Stimulated activated CD4-positive, alpha-beta T cell treated with anti-CD3 and anti-CD28 coated beads, Interleukin-12 subunit alpha, Interleukin-12 subunit beta, amount 100 ng/mL, for 4 hours (primary cell): ENCODE results near the gene MICB.

ENCODE experiments used
- DNase-seq: peaks from one replicate; pipeline ENCODE4 v3.0.0-alpha.2; 2020

The MICB gene

DNA sequence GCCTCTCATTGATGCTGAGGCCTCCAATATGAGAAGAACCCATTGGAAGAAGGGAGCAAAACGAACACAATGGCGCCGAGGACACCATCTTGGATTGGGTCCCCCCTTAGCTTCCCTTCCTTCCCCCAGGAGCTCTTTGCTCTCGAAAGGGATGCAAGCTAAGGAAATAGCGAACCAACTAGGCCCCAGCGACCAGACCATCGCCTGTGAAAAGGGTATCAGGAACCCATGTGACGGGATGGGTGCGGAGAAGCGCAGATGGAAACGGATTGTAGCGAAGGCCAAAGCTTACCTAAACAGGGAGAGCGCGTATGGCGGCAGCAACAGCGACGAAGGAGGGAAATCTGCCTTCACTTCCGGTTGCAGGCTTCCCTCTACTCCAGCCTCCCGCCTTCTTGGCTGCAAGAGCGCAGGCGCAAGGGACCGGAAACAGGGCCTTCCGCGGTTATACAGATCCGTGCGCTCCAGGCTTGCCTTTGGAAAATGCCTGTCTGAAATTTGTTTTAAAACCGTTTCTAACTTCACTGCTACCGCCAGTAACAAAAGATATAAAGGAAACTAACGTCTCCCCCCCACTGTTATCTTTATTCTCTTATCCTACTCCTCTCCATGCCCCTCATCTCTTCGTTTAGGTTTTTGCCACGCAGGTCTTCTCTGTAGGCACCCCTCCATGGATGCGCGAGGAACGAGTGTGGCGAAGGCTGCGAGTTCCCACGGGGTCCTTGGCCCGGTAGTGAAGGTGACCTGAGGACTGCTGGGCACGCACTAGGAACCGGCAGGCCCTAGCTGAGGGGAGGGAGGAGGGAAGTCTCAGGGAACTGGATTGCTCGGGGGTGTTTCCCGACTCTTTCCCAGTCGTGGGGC, 43.9 kb downstream of the MICB start, which contains the start of gene DDX39B:
TSS of gene DDX39B (minus strand) at position 346 of the 864 bp plus-strand sequence. CDS start 1,471 bp downstream, outside the sequence.
- DNase-seq = peak; percentile 89

DNA sequence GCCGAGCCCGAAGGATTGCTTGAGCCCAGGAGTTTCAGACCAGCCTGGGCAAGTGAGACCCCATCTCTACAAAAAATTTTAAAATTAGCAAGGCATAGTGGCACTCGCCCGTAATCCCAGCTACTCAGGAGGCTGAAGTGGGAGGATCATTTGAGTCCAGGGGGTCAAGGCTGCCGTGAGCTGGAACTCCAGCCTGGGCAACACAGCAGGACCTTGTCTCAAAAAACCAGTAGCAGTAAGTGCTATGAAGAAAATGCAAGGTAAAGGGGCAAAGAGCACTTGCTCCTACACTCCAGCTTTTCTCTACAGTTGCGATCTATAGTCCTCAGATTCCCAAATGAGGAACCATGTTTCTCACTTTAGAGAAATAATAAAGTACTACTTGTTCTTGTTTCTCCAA, 45.7 kb downstream of the MICB start:
- no peak for DNase-seq

DNA sequence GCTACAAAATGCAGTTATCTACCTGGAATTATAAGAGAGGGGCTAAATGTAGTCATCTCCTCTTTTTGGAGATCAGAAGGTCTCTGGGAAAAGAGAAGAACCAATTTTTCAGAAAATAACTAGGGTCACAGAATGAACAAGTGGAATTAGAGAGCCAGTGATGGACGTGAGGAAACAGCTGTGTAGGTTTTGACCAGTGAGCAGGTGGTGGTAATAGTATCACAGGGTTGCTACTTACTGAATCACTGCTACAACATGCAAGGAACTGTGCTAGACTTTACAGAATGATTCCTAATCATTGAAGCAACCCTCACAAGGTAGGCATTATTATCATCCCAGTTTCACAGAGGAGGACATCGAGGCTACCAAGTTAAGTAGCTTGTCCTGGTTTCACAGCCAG, 46.7 kb downstream of the MICB start:
- DNase-seq = no peak

DNA sequence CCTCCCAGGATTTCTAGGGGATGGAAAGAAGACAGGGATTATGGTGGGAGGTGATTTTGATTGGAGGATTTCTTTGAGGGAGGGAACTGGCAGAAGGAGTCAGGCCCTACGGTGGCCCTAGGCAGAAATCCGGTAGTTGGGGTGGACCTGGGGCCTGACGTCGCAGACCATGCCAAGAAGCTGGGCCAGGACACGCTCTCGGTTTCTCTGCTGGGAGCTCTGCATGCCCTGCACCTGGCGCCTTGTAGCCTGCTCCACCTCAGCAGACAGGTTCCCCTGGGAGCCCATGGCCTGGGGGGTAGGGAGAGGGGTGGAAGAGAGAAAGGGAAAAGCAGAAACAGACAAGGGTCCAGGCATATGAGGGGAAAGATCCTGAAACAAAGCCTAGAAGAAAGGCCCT, 47.3 kb downstream of the MICB start:
- no peak for DNase-seq

DNA sequence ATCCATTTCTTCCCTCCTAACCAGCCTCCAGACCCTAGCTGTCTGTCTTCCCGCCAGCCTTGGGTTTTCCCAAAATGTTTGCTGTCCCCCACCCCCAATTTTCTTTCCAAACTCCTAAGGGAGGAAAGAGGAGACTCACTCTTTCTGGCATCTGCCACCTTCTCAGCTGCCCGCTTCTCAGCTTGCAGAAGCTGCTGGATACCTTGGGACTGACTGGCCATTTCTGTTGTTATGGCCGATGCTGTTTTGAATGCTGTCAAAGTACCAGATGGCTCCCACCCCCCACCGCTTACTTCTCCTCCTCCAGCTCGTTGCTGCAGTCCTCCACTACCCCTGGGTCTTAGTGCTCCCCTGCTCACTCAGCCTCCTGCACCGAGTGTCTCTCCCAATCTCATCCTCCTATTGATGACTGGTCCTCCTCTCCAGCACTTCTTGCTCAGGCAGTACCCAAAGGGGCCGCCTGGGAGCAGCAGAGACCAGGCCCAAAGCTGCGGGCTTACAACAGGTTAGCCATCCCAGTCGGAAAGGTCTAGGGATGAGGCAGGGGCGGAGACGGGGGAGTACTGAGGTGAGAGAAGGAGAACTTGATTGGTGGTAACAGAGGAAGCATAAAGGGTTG, 48.5 kb downstream of the MICB start, which contains the start of gene ATP6V1G2:
TSS of gene ATP6V1G2 (minus strand) at position 270 of the 619 bp plus-strand sequence. CDS start at position 221, 49 bp downstream.
- DNase-seq = peak; percentile 81

DNA sequence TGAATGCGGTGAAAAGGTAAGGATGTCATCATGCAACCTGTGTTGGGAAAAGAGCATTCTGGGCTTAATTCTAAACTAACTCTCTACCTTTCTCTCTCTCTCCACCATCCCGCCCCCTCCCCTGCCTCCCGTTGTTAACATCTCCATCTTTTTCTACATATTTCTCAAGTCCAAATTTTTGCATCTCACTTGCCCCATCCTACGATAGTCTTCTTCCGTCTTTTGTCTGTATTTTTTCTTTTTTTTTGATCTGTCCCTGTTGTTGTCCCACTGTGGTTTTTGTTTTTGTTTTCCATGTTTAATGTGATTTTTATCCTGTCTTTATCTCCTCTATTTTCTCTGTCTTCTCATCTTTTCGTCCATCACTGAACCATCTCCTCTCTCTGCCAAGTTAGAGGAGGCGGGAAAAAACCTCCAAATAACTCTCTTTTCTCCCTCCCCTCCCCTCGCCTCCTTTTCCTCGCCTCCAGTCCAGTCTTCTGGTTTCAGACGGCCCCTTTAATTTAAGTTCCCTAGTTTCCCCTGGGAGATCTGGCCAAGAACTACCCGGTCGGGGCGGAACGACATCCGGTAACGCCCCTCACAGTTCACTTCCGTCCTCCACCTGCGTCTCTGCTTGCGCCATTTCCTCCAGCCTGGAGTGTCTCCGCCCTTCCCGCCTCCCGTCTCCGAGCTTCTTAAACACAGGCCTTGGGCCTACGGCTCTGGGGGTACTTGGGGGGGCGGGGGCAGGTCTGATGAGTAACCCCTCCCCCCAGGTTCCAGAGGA, 49.2 kb downstream of the MICB start, which contains the start of gene NFKBIL1:
TSS of gene NFKBIL1 (plus strand) at position 651 of the 769 bp plus-strand sequence. CDS start at position 738, 87 bp downstream.
- DNase-seq = peak; percentile 86

DNA sequence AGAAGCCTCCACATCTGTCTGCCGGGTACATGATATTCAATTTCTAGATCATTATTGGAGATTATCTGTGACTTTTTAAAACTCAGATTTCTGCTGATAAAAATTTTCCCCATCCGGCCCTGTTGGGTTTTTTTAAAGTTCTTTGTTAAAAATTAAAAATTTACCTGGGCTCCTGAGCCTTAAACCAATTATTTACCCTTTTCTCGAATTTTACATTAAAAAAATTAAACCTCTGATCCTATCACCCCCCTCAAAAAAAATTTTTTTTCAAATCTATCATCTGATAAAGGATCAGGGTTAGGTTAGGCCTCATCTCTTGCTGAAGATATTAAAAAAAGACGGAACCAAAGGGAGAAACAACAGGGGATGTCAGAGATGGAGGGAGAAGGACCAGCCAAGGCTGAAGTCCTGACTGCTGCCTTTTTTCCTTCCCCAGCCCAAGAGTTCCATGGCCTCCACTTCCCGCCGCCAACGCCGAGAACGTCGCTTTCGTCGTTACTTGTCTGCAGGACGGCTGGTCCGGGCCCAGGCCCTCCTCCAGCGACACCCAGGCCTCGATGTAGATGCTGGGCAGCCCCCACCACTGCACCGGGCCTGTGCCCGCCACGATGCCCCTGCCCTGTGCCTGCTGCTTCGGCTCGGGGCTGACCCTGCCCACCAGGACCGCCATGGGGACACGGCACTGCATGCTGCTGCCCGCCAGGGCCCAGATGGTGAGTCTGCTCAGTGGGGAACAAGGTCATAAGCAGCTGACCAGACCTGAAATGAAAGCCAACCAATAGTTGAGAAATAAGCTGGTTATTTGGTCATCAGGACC, 50.0 kb downstream of the MICB start:
- DNase-seq = no peak

DNA sequence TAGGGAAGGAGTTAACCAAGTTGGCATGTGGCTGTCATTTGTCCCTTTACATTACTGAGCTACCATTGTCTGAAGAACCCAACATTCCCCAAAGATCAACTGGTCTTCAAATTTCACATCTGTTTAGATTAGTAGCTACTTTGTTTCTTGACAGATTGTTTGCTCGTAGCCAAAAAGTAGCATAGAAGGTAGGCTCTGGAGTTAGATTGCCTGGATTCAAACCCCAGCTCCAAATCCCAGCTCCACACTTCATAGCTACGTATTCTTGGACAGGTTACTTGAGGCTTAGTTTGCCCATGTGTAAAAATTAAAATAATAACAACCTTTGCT, 50.6 kb downstream of the MICB start:
- no peak for DNase-seq

DNA sequence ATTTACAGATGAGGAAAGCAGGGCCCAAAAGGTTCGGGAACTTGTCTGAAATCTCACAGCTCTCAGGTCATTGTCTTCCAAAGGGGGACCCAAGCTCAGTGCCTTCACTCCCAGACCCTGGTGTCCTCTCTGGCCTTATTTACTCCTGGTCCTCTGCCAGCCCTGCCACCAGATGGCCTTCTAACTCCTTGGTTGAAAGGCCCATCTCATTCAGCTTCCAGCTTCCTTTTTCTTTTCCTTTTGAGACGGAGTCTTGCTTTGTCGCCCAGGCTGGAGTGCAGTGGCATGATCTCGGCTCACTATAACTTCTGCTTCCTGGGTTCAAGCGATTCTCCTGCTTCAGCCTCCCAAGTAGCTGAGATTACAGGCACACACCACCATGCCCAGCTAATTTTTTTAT, 53.4 kb downstream of the MICB start:
- DNase-seq = peak; percentile 59

DNA sequence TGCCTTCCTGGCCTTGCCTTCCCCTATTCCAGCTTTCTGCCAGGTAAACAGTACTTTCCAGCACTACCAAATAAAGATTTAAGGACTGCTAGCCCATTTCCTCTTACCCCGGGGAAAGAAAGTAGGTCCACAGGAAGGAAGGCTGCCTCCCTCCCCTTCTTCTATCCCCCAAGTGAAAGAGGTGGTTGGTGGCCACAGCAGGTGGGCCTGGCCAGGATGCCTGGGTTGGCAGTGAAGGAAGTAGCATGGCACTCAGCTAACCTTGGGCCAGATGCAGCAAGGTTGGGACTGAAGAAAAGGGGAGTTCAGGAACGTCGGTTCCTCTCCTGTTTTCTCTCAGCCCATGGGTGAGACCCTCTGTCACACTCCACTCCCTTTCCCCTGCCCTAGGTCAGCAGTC, 58.4 kb downstream of the MICB start:
- DNase-seq = no peak

DNA sequence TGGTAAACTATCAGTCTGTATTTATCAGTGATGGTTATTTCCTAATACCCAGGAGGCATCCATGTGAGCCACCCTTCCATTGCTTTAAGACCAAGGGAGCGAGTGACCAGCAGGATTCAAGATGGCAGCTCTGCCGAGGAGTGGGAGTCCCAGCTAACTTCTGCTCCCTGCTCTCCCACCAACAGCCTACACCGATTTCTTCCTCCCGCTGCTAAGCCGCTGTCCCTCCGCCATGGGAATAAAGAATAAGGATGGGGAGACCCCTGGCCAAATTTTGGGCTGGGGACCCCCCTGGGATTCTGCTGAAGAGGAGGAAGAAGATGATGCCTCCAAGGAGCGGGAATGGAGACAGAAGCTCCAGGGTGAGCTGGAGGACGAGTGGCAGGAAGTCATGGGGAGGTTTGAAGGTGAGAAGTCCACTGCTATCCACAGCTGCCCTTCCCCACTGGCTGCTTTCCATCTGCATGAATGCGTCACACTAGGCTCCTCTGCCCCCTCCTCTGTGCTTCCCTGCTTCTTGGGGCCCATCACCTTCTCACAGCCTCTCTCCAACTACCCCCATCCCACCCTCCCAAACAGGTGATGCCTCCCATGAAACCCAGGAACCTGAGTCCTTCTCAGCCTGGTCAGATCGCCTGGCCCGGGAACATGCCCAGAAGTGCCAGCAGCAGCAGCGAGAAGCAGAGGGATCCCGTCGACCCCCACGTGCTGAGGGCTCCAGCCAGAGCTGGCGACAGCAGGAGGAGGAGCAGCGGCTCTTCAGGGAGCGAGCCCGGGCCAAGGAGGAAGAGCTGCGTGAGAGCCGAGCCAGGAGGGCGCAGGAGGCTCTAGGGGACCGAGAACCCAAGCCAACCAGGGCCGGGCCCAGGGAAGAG, 59.7 kb downstream of the MICB start:
- no peak for DNase-seq

DNA sequence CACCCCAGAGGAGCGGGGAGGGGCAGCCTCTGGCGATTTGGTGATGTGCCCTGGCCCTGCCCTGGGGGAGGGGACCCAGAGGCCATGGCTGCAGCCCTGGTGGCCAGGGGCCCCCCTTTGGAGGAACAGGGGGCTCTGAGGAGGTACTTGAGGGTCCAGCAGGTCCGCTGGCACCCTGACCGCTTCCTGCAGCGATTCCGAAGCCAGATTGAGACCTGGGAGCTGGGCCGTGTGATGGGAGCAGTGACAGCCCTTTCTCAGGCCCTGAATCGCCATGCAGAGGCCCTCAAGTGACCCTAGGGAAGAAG, 60.3 kb downstream of the MICB start:
- DNase-seq = no peak

DNA sequence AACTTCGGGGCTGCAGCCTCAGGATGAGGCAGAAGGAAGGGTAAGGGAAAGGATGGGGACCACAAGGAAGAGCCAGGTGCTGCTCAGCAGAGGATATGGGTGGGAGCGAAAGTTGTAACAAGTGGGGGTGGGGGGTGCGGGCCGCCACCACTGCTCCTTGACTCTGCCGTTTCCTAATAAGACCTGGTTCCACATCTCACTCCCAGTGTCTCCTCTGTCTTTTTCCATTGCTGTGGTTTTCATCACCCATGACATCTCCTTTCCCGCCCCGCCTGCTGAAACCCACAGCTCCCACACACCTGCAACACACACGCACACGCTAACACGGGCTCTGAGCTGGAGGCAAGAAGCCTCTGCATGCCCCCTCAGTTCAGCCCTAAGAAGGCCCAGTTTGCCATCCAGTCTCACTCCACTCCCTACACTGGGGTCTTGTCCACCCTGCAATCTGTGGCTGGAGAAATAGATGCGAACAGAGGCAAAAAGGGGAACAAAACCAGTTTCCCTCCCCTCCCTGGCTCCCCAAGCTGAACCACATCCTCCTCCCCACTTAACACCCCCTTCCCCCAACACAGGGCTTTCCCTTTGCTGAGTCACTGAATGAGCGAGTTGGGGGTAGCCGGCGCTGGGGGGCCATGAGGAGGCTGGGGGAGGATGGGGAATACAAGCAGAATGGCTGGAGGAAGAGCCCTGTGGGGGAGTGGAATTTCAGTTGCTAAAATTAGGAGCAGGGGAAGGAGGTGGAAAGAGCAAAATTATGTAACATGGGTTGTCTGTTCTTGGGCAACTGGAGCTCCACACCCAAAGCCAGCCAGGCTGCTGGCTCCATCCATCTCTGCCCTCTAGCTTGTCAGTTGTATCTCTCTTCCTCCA, 60.9 kb downstream of the MICB start:
- peak; percentile 70 for DNase-seq

DNA sequence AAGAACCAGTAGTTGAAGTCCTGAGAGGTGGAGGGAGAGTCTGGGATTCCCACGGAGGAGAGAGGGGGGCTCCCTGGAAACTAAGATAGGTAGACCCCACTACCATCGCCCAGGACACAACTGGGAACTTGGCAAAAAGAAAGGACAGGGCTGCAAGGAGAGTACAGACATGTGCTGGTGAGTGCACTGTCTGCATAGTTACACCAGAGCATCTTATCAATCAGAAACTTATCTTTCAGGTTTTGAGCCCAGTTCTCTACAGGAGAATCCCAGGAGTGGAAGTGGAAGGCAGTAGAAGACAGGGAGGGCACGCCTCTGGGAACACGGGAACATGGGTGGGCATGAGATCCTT, 61.6 kb downstream of the MICB start:
- DNase-seq = no peak

DNA sequence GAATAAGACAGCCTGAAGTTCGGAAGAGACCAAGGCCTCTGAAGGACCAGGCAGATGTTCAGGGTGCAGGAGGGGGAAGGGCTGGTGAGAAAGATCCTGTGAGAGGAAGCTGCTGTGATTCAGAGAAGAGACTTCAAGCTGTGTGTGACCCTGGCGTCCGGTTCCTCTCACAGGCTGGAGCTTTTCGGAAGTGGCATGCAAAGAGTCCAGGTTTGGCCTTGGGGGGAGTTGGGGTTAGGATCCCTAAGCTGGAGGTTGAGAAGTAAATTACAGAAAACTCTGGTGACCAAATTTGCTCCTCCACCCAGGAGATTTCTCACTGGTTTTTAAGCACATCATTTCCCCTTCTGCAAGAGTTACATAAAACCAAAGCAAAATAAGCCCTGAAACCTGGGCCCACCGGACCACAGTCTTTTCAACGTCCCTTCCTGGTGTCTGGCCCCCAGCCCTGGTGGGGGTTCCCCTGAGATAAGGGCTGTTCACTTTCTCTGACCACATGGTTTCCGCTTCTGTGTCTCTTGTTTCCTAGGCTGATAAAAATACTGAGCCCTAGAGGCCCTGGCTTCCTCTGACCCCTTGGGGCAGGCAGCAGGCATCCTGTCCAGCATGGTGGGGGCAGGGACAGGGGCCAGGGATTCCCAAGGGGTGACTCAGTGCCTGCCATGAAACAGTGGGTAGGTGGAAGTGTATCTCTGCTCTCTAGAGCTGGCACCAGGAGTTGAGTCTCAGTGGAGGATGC, 62.2 kb downstream of the MICB start:
- DNase-seq = no peak

DNA sequence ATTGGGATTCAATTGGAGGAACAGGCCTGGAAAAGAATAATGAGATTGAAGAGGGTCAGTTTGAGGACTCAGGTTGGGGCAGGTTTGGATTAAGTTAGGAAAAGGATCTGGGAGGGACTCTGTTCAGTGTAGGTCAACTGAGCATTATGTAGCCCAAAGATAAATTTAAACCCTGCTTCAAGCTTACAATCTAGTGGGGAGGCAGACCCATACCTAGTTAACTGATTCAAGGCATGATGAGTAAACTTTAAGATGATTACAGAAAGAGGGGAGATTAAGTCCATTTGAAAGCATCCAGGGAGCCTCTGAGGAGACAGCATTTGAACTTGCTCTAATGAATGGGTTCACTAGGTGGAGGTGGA, 62.7 kb downstream of the MICB start:
- DNase-seq = no peak
